ENCODE data around the gene ARHGAP35.

ARHGAP35 gene

DNA sequence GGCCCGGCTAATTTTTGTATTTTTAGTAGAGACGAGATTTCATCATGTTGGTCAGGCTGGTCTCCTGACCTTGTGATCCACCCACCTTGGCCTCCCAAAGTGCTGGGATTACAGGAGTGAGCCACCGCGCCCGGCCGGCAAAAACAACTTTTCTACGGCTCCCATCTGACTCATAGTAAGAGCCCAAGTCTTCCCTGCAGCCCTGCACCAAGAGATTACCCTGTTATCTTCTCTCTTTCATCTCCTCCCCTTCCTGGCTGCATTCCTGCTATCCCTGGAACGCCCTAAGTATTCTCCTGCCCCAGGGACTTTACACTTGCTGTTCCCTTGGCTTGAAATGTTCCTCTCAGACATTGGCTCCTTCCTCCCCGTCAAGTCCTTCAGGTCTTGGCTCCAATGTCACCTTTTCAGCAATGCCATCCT is 16.7 kb upstream of the ARHGAP35 start:
- H3K4me3 ChIP-seq = no peak overlapping the region
- DNase-seq (ENCODE audit: low spot score) = no peak
- H3K27ac ChIP-seq = no peak overlapping the region
- TF ChIP-seq, protein P1, sequence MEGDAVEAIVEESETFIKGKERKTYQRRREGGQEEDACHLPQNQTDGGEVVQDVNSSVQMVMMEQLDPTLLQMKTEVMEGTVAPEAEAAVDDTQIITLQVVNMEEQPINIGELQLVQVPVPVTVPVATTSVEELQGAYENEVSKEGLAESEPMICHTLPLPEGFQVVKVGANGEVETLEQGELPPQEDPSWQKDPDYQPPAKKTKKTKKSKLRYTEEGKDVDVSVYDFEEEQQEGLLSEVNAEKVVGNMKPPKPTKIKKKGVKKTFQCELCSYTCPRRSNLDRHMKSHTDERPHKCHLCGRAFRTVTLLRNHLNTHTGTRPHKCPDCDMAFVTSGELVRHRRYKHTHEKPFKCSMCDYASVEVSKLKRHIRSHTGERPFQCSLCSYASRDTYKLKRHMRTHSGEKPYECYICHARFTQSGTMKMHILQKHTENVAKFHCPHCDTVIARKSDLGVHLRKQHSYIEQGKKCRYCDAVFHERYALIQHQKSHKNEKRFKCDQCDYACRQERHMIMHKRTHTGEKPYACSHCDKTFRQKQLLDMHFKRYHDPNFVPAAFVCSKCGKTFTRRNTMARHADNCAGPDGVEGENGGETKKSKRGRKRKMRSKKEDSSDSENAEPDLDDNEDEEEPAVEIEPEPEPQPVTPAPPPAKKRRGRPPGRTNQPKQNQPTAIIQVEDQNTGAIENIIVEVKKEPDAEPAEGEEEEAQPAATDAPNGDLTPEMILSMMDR (IDR thresholded peaks at IDR 0.05) = no peak

DNA sequence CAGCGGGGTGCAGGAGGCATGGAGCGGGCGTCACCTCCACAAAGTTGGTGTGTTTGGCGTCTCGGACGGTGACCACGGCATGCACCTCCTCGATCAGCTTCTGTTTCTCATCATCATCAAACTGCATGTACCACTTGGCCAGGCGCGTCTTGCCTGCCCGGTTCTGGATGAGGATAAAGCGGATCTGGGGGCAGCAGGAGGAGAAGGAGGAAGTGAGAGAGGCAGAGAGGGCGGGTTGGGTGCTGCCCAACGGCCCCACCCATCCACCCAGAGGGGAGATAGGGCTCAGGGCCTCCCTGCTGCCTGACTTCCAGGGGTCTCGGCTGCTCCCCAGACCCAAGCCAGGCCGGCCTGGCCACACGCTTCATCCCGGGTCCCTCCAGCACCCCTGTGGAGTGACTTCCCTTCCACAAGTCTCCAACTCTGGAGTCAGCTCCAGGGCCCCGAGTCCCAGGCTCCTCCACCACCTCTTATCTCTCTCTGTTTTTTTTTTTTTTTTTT is 14.8 kb upstream of the ARHGAP35 start:
- H3K27ac ChIP-seq = peak overlapping the region in 1 of 2 donors; percentile 15
- no peak overlapping the region for H3K4me3 ChIP-seq
- TF ChIP-seq, protein P1 (IDR thresholded peaks at IDR 0.05) = no peak
- no peak for DNase-seq (ENCODE audit: low spot score)

DNA sequence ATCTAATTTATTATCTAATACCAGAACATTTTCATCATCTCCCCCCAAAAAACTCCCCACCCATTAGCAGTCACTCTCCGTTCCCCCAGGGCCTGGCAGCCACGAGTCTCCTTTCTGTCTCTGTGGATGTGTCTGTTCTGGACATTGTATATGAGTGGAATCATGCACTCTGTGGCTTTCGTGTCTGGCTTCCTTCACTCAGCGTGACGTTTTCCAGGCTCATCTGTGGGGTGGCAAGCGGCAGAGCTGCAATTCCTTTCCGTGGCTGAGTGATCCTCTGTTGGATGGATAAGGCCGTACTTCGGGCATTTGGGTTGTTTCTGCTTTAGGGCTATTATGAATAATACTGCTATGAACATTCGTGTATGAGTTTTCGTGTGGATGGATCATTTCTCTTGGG is 13.3 kb upstream of the ARHGAP35 start:
- no peak for DNase-seq (ENCODE audit: low spot score)
- no peak overlapping the region for H3K27ac ChIP-seq
- TF ChIP-seq, protein P1 (IDR thresholded peaks at IDR 0.05) = no peak
- no peak overlapping the region for H3K4me3 ChIP-seq

DNA sequence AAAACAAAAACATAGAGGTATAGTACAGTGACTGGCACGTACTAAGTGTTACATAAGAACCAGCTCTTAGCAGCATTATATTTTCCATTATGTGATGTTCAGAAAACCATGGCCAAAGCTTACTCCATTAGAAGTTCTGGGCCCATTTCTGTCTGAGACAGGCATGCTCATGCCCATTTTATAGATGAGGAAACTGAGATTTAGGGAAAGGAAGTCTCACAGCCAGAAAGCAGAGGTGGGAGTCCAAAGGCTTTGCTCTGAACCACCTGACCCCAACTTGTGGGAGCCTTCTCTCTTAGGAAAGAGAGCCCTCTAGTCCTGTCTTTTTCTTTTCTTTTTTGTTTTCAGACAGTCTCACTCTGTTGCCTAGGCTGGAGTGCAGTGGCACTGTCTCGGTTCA is 12.4 kb upstream of the ARHGAP35 start:
- no peak overlapping the region for H3K4me3 ChIP-seq
- no peak for DNase-seq (ENCODE audit: low spot score)
- H3K27ac ChIP-seq = no peak overlapping the region
- TF ChIP-seq, protein P1 (IDR thresholded peaks at IDR 0.05) = no peak

DNA sequence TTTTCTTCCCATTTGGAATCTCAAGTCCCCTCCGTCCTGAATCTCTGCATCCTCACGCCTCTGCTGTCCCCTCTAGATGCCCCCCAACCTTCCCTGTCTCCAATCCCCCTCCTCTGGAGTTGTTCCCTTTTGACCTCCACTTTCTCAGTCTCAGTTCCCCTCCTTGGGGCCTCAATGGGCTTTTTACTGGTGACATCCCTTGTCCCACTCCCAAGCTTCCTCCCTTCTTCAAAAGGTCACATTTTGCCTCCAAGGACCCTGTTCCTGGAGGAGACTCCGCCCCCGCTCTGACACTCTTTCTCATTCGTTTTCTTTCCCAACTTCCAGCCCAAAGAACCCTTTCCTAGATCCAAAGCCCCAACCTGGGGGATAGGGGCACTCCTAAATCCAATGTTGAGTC is 11.2 kb upstream of the ARHGAP35 start:
- DNase-seq (ENCODE audit: low spot score) = peak; percentile 72
- TF ChIP-seq, protein P1 (IDR thresholded peaks at IDR 0.05) = no peak
- peak overlapping the region; percentile 81 for H3K4me3 ChIP-seq
- peak overlapping the region; percentile 83 to 91 for H3K27ac ChIP-seq

DNA sequence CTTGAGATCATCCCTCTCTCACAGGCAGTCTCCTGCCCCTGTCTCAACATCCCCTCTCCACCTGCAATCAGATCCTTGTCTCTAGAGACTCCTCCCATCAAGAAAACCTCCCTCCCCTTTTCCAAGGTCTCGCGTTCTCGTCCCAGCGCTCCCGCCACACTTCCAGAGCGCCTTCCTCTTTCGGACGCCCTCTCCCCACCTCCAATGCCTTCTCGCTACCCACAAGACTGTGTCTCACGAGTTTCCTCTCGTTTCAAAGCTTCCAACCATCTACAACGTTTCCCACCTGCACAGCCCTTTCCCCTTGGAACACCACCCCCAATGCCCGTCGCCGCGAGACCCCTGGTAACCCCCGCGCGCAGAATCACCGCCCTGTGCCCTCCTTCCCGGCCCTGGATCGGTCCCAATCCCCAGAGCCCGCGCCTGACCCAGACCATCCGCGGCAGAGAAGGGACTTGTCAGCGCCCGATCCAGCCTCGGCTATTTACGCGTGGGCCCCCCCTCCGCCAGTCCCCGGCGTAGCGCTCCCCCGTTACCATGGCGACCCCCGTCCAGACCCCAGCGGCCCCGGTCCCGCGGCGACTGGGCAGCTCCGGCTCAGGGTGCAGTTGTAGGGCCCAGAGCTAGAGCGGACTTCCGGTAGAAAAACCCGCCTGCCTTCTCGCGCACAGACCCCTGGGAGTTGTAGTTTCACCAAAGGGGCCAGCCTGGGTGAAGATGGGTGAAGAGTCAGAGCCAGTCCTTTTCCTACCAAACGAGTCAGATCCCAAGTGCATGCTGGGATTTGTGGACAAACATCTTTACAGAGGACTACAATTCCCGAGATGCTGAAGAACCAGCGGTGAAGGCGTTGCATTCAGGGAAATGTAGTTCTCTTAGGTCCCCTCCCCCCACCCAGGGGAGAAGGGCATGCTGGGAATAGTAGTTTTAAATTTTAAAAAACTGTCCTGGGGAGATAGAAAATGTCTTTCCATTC is 10.3 kb upstream of the ARHGAP35 start, which contains the start of gene AP2S1:
AP2S1 (minus strand) TSS at position 619 of the 976 bp plus-strand sequence; CDS start at position 539, 80 bp downstream.
- peak; percentile 99 for DNase-seq (ENCODE audit: low spot score)
- Histone ChIP-seq H3K4me3 (peak within 1 kb of the TSS; percentile 81), H3K27ac (peak within 1 kb of the TSS; percentile 83 to 91)
- TF ChIP-seq, protein P1 (IDR thresholded peaks at IDR 0.05) = no peak

Data from coronary artery (tissue), 2 donors.